HL-60 (cell line): Measurements from ENCODE around the gene NTSR2.

Experiments used
- DNase-seq, 2 experiments: peaks; one replicate each; pipeline ENCODE4 v3.0.0-alpha.2; 2010 to 2020; ENCODE audit warnings: low read depth in 1 of 2, low spot score in 1 of 2
- H3K27ac ChIP-seq: fragments of 250-450 bp; sonication (Bioruptor Pico); replicated peaks from 2 replicates; pipeline ENCODE4 v1.5.1; 2020; ENCODE audit warnings: mild to moderate bottlenecking, moderate library complexity
- H3K27me3 ChIP-seq: fragments of 250-450 bp; sonication (Bioruptor Pico); 2 replicates; pipeline ENCODE4 v1.5.1; 2021; ENCODE audit warnings: mild to moderate bottlenecking, moderate library complexity; ENCODE audit not compliant: insufficient read depth, poor library complexity, severe bottlenecking
- H3K4me3 ChIP-seq: replicated peaks from 2 replicates; pipeline ENCODE4 v1.5.1; 2011; ENCODE audit warnings: mild to moderate bottlenecking, control low read depth, low read length; ENCODE audit not compliant: insufficient read depth
- CTCF ChIP-seq: IDR thresholded peaks from one replicate; pipeline ENCODE4 v1.5.1; 2011; ENCODE audit warnings: low read length, control low read depth, inconsistent platforms; ENCODE audit not compliant: insufficient read depth
- GABPA ChIP-seq: IDR thresholded peaks from 2 replicates; pipeline ENCODE4 v1.6.1; 2012; ENCODE audit warnings: low read depth
- POLR2AphosphoS5 ChIP-seq: IDR thresholded peaks from 2 replicates; pipeline ENCODE4 v1.6.1; 2012; ENCODE audit warnings: low read depth
- REST ChIP-seq: IDR thresholded peaks from 2 replicates; pipeline ENCODE4 v1.6.1; 2012; ENCODE audit warnings: low read depth; ENCODE audit not compliant: insufficient replicate concordance
- SPI1 ChIP-seq: IDR thresholded peaks from 2 replicates; pipeline ENCODE4 v1.6.1; 2012; ENCODE audit warnings: low read depth, mild to moderate bottlenecking, borderline replicate concordance

Gene NTSR2

GRCh38 chr2:11703700-11704099, 33.7 kb upstream of the NTSR2 start:
- TF ChIP-seq CTCF (no peak), SPI1 (no peak), GABPA (no peak), REST (no peak), POLR2AphosphoS5 (no peak)
- no peak overlapping the region for H3K4me3 ChIP-seq
- H3K27ac ChIP-seq = no peak overlapping the region
- no peaks in the 10 kb centered on the region for H3K27me3 ChIP-seq
- no peak for DNase-seq

- DNase-seq = no peak
- Histone ChIP-seq H3K4me3 (no peak overlapping the region), H3K27ac (no peak overlapping the region), H3K27me3 (no peaks in the 10 kb centered on the region)
- no peak for TF ChIP-seq CTCF
Observed at GRCh38 chr2:11702946-11703345, 33.0 kb upstream of the NTSR2 start.

GRCh38 chr2:11701751-11702301, 31.8 kb upstream of the NTSR2 start:
- Histone ChIP-seq H3K4me3 (no peak overlapping the region), H3K27ac (no peak overlapping the region)

More at GRCh38 chr2:11701751-11702301, 31.8 kb upstream of the NTSR2 start:
- H3K27me3 ChIP-seq = no peaks in the 10 kb centered on the region
- TF ChIP-seq POLR2AphosphoS5 (no peak; the same call in 1 of the 2 replicates), GABPA (no peak; the same call in 1 of the 2 replicates), CTCF (no peak), SPI1 (no peak), REST (no peak)
- DNase-seq = peak; percentile 56 to 78
